GM23338 (cell line): Measurements from ENCODE around the gene MESP1. TPM values are rescaled to one million over a fixed set of nuclear protein-coding genes. Genes with fewer than 3 reads are reported as not detected.

ENCODE experiments used
- CTCF ChIP-seq, 2 experiments: fragments of 200-600 bp in 1 of 2; sonication (generic) in 1 of 2; conservative IDR thresholded peaks; 2 replicates each; pipeline versions ENCODE4 v1.5.1 to v1.6.1; 2016 to 2017; ENCODE audit warnings: antibody characterized with exemption in 2 of 2, low read depth in 2 of 2, mild to moderate bottlenecking in 2 of 2, moderate library complexity in 1 of 2
- JUNB ChIP-seq: IDR thresholded peaks from one replicate; pipeline ENCODE4 v1.6.1; 2016; ENCODE audit warnings: antibody characterized with exemption; ENCODE audit not compliant: unreplicated experiment
- NANOG ChIP-seq: IDR thresholded peaks from 2 replicates; pipeline ENCODE4 v1.6.1; 2016; ENCODE audit warnings: antibody characterized with exemption, borderline replicate concordance
- POLR2AphosphoS5 ChIP-seq: IDR thresholded peaks from 2 replicates; pipeline ENCODE4 v1.6.1; 2016; ENCODE audit warnings: antibody characterized with exemption, low read depth
- STAT1 ChIP-seq: IDR thresholded peaks from one replicate; pipeline ENCODE4 v1.6.1; 2016; ENCODE audit warnings: antibody characterized with exemption; ENCODE audit not compliant: unreplicated experiment
- ZNF114 ChIP-seq: fragments of 250-450 bp; sonication (Bioruptor Pico); IDR thresholded peaks from 2 replicates; pipeline ENCODE4 v1.5.0; 2020; ENCODE audit warnings: mild to moderate bottlenecking, moderate library complexity
- ZNF331 ChIP-seq: fragments of 250-450 bp; sonication (Bioruptor Pico); IDR thresholded peaks from 2 replicates; pipeline ENCODE4 v1.5.0; 2020; ENCODE audit warnings: low read depth, mild to moderate bottlenecking, moderate library complexity
- ZNF462 ChIP-seq: fragments of 250-450 bp; sonication (Bioruptor Pico); IDR thresholded peaks from 2 replicates; pipeline ENCODE4 v1.5.0; 2020; ENCODE audit warnings: mild to moderate bottlenecking, moderate library complexity
- polyA plus RNA-seq: library from polyadenylated mRNA; unstranded; fragments of >200 nt; fragmentation: Nextera tagmentation; extraction: Ambion mirVana; gene quantifications from 2 replicates; pipeline ENCODE4 v1.2.1, GENCODE V29; 2016
- total RNA-seq: library from RNA; depleted of rRNA; stranded (reverse); fragments of >200 nt; shearing (Covaris generic); gene quantifications from 2 replicates; pipeline ENCODE4 v1.2.3, GENCODE V29; 2014

Gene MESP1
- total and polyA plus RNA-seq, 2 experiments from 2014 or later, result 0.21 to 0.91 TPM

- no peak for TF ChIP-seq ZNF462
- TF ChIP-seq NANOG, result no peak
- TF ChIP-seq POLR2AphosphoS5, result no peak
- no peak for TF ChIP-seq CTCF (conservative IDR thresholded peaks at IDR 0.05; ENCODE audit: low read depth in 2 of 2)
- no peak for TF ChIP-seq ZNF114 (CRISPR knock-in tag)
- no peak for TF ChIP-seq JUNB
- TF ChIP-seq ZNF331 (CRISPR knock-in tag), result no peak
- no peak for TF ChIP-seq STAT1
Observed at GRCh38 chr15:89754361-89755154, 3.5 kb upstream of the MESP1 start (continued).
